Measurements from ENCODE around the gene SOS1.

The SOS1 gene

GRCh38 chr2:39033980-39034379, 86.9 kb downstream of the SOS1 start:
- no peak for FAIRE-seq

GRCh38 chr2:39027421-39027820, 93.4 kb downstream of the SOS1 start:
- no peak for FAIRE-seq
- no peak for DNase-seq (ENCODE audit: low spot score)

More at GRCh38 chr2:39033980-39034379, 86.9 kb downstream of the SOS1 start:
- DNase-seq (ENCODE audit: low spot score): no peak

GRCh38 chr2:39024833-39025232, 96.0 kb downstream of the SOS1 start:
- peak; percentile 13 for DNase-seq (ENCODE audit: low spot score)

GRCh38 chr2:39023649-39024048, 97.2 kb downstream of the SOS1 start:
- DNase-seq (ENCODE audit: low spot score) (no peak), FAIRE-seq (no peak)

More at GRCh38 chr2:39024833-39025232, 96.0 kb downstream of the SOS1 start:
- peak; percentile 28 for FAIRE-seq

GRCh38 chr2:39022642-39023235, 98.1 kb downstream of the SOS1 start:
- FAIRE-seq: no peak

GRCh38 chr2:39020383-39020782, 100.5 kb downstream of the SOS1 start:
- DNase-seq (ENCODE audit: low spot score) (no peak), FAIRE-seq (no peak)

More at GRCh38 chr2:39022642-39023235, 98.1 kb downstream of the SOS1 start:
- DNase-seq (ENCODE audit: low spot score): no peak

- FAIRE-seq: no peak
These were observed 102.2 kb downstream of the SOS1 start for GRCh38 chr2:39018638-39019037.

GRCh38 chr2:39017334-39017733, 103.5 kb downstream of the SOS1 start:
- DNase-seq (ENCODE audit: low spot score): no peak
- FAIRE-seq: no peak

More at GRCh38 chr2:39018638-39019037, 102.2 kb downstream of the SOS1 start:
- DNase-seq (ENCODE audit: low spot score): no peak

- FAIRE-seq: no peak
These were observed 105.4 kb downstream of the SOS1 start for GRCh38 chr2:39015424-39015823.

GRCh38 chr2:39013871-39014270, 107.0 kb downstream of the SOS1 start:
- no peak for FAIRE-seq
- DNase-seq (ENCODE audit: low spot score): no peak

More at GRCh38 chr2:39015424-39015823, 105.4 kb downstream of the SOS1 start:
- DNase-seq (ENCODE audit: low spot score): no peak

GRCh38 chr2:39008665-39009064, 112.2 kb downstream of the SOS1 start:
- no peak for FAIRE-seq
- no peak for DNase-seq (ENCODE audit: low spot score)

GRCh38 chr2:39007875-39008504, 112.9 kb downstream of the SOS1 start:
- DNase-seq (ENCODE audit: low spot score): no peak
- FAIRE-seq: no peak

GRCh38 chr2:39000552-39000951, 120.3 kb downstream of the SOS1 start:
- DNase-seq (ENCODE audit: low spot score): no peak
- no peak for FAIRE-seq

GRCh38 chr2:38997781-38998180, 123.1 kb downstream of the SOS1 start:
- DNase-seq (ENCODE audit: low spot score): no peak
- FAIRE-seq: no peak

GRCh38 chr2:38991899-38992298, 129.0 kb downstream of the SOS1 start:
- FAIRE-seq (no peak), DNase-seq (ENCODE audit: low spot score) (no peak)

GRCh38 chr2:38988716-38989115, 132.1 kb downstream of the SOS1 start:
- DNase-seq (ENCODE audit: low spot score) (no peak), FAIRE-seq (no peak)

GRCh38 chr2:38982498-38982897, 138.4 kb downstream of the SOS1 start:
- no peak for DNase-seq (ENCODE audit: low spot score)

GRCh38 chr2:38981670-38982357, 139.0 kb downstream of the SOS1 start:
- DNase-seq (ENCODE audit: low spot score): no peak
- FAIRE-seq: no peak

More at GRCh38 chr2:38982498-38982897, 138.4 kb downstream of the SOS1 start:
- FAIRE-seq: no peak

GRCh38 chr2:38981003-38981669, 139.7 kb downstream of the SOS1 start:
- FAIRE-seq (no peak), DNase-seq (ENCODE audit: low spot score) (no peak)

- no peak for FAIRE-seq
- no peak for DNase-seq (ENCODE audit: low spot score)
These were observed 141.9 kb downstream of the SOS1 start for GRCh38 chr2:38978908-38979307.

- no peak for FAIRE-seq
- no peak for DNase-seq (ENCODE audit: low spot score)
These were observed 142.5 kb downstream of the SOS1 start for GRCh38 chr2:38978296-38978903.
